ENCODE results near the gene MALL. TPM values are rescaled to one million over a fixed set of nuclear protein-coding genes. Genes with fewer than 3 reads are reported as not detected.

The MALL gene
- total RNA-seq, 1 donor from 2014 or later, result 1.1 TPM

DNA sequence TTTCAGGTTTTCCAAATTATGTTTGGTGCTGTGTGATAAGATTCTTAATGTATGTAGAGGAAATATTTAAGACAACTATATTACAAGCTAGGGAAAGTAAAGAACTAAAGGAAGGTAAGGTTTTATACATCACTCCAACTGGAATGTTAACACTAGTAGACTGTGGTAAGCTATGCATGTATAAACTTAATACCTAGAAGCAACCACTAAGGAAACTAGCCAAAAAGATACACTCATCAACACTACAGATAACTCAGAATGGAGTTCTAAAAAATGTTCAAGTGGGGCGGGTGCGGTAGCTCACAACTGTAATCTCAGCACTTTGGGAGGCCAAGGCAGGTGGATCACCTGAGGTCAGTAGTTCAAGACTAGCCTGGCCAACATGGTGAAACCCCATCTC, 37.8 kb upstream of the MALL start:
- Histone ChIP-seq H3K79me2 (ENCODE audit: low read depth) (no peaks in the 10 kb centered on the region), H3K4me3 (no peak overlapping the region), H3K36me3 (no peaks in the 10 kb centered on the region), H3K27me3 (no peaks in the 10 kb centered on the region), H3F3A (ENCODE audit: low read depth) (no peaks in the 10 kb centered on the region), H4K20me1 (ENCODE audit: low read depth) (no peaks in the 10 kb centered on the region), H3K4me2 (no peak overlapping the region), H3K4me1 (no peaks in the 10 kb centered on the region), H3K9ac (no peak overlapping the region), H3K27ac (no peak overlapping the region), H2AFZ (replicated peaks) (no peak overlapping the region), H3K9me3 (ENCODE audit: low read depth) (peaks cover 5% of the 10 kb centered on the region)
- peaks cover 15% of the 10 kb centered on the region for H3K9me3 Mint-ChIP-seq
- H3K27me3 Mint-ChIP-seq (ENCODE audit: insufficient read depth, low read depth), result no peaks in the 10 kb centered on the region
- H3K4me3 Mint-ChIP-seq, result no peak overlapping the region
- H3K36me3 Mint-ChIP-seq, result peaks cover 13% of the 10 kb centered on the region
- H3K4me1 Mint-ChIP-seq, result no peaks in the 10 kb centered on the region
- TF ChIP-seq EZH2 (IDR thresholded peaks at IDR 0.05) (no peak), EZH2phosphoT487 (IDR thresholded peaks at IDR 0.05) (no peak)
- TF ChIP-seq, protein P1, sequence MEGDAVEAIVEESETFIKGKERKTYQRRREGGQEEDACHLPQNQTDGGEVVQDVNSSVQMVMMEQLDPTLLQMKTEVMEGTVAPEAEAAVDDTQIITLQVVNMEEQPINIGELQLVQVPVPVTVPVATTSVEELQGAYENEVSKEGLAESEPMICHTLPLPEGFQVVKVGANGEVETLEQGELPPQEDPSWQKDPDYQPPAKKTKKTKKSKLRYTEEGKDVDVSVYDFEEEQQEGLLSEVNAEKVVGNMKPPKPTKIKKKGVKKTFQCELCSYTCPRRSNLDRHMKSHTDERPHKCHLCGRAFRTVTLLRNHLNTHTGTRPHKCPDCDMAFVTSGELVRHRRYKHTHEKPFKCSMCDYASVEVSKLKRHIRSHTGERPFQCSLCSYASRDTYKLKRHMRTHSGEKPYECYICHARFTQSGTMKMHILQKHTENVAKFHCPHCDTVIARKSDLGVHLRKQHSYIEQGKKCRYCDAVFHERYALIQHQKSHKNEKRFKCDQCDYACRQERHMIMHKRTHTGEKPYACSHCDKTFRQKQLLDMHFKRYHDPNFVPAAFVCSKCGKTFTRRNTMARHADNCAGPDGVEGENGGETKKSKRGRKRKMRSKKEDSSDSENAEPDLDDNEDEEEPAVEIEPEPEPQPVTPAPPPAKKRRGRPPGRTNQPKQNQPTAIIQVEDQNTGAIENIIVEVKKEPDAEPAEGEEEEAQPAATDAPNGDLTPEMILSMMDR (IDR thresholded peaks at IDR 0.05), result no peak
- H3K27ac Mint-ChIP-seq, result no peak overlapping the region
- no peak for DNase-seq (ENCODE audit: low spot score)

DNA sequence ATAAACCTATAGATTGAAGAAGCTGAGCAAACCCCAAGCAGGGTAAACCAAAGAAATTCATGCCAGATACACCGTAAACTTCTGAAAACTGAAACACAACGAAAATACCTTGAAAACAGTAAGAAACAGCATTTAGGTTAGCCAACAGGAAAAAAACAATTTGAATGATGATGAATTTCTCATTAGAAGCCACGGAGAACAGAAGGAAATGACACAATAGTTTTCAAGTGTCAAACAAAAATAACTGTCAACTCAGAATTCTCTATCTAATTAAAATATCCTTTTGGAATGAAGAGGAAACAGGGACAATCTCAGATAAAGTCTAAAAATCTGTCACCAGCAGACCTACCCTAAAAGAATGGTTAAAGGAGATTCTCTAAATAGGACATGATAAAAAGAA, 37.3 kb upstream of the MALL start:
- H3K4me2 ChIP-seq, result no peak overlapping the region
- H3K9me3 Mint-ChIP-seq, result peaks cover 17% of the 10 kb centered on the region
- no peaks in the 10 kb centered on the region for H3K36me3 ChIP-seq
- no peaks in the 10 kb centered on the region for H3K4me1 Mint-ChIP-seq
- H3K27ac Mint-ChIP-seq, result no peak overlapping the region
- H4K20me1 ChIP-seq (ENCODE audit: low read depth), result no peaks in the 10 kb centered on the region
- H3K79me2 ChIP-seq (ENCODE audit: low read depth), result no peaks in the 10 kb centered on the region
- H3K9me3 ChIP-seq (ENCODE audit: low read depth), result peaks cover 5% of the 10 kb centered on the region
- H3K27me3 ChIP-seq, result no peaks in the 10 kb centered on the region
- no peak overlapping the region for H2AFZ ChIP-seq (replicated peaks)
- H3K4me3 Mint-ChIP-seq, result no peak overlapping the region
- TF ChIP-seq EZH2 (IDR thresholded peaks at IDR 0.05) (no peak), EZH2phosphoT487 (IDR thresholded peaks at IDR 0.05) (no peak)
- TF ChIP-seq, protein P1 (IDR thresholded peaks at IDR 0.05), result no peak
- no peak overlapping the region for H3K9ac ChIP-seq
- H3K4me1 ChIP-seq, result no peaks in the 10 kb centered on the region
- DNase-seq (ENCODE audit: low spot score), result no peak
- peaks cover 13% of the 10 kb centered on the region for H3K36me3 Mint-ChIP-seq
- no peak overlapping the region for H3K27ac ChIP-seq
- H3K27me3 Mint-ChIP-seq (ENCODE audit: insufficient read depth, low read depth), result no peaks in the 10 kb centered on the region
- H3F3A ChIP-seq (ENCODE audit: low read depth), result no peaks in the 10 kb centered on the region
- no peak overlapping the region for H3K4me3 ChIP-seq

DNA sequence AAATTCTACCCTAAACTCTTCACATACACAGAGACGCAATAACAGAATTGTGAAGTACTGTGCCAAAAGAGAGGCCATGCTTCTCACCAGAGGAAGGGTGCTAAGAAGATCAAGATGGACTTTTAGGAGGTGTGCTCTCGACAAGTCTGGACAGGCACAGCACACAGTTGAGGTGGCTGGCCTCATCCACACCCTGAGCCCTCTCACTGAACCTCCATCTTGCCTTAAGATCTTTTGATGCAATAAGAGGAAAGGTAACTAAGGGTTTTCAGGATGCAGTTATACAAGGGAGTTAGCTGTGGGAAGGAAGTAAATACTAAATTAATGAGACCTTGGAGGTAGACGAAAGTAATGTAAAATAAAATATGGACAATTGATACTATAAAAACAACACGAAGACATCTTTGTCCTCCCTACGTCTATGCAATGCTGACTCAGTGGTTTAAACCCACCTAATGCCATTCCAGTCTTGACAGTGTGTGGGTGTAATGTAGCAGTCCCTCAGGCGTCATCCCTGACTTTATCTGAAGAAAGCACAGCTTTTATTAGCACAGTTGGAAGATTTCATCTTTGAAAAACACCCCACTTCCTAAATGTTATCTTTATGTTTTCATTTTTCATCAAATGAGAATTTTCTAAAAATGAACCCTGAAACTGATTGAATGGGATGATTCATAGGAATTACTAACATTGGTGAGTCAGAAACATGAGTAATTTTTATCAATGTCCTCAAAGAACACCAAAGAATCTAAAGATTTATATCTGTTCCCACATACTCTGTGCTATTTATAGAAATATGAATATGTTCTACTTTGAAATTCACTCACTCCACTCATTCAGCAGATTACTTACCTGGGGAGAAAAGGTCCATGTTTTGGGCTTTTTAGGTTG, 34.0 kb upstream of the MALL start:
- no peak overlapping the region for H2AFZ ChIP-seq (replicated peaks)
- H4K20me1 ChIP-seq (ENCODE audit: low read depth), result no peaks in the 10 kb centered on the region
- no peak overlapping the region for H3K4me2 ChIP-seq
- no peaks in the 10 kb centered on the region for H3K36me3 ChIP-seq
- no peaks in the 10 kb centered on the region for H3K27me3 Mint-ChIP-seq (ENCODE audit: insufficient read depth, low read depth)
- H3K4me3 Mint-ChIP-seq, result no peak overlapping the region
- TF ChIP-seq, protein P1 (IDR thresholded peaks at IDR 0.05), result no peak
- TF ChIP-seq EZH2 (IDR thresholded peaks at IDR 0.05), result no peak
- TF ChIP-seq EZH2phosphoT487 (IDR thresholded peaks at IDR 0.05), result no peak
- H3K4me1 ChIP-seq, result no peaks in the 10 kb centered on the region
- peaks cover 8% of the 10 kb centered on the region for H3K36me3 Mint-ChIP-seq
- H3K9me3 ChIP-seq (ENCODE audit: low read depth), result peaks cover 3% of the 10 kb centered on the region
- H3K27ac ChIP-seq, result no peak overlapping the region
- H3K79me2 ChIP-seq (ENCODE audit: low read depth), result no peaks in the 10 kb centered on the region
- DNase-seq (ENCODE audit: low spot score), result no peak
- no peak overlapping the region for H3K27ac Mint-ChIP-seq
- no peaks in the 10 kb centered on the region for H3K4me1 Mint-ChIP-seq
- H3K4me3 ChIP-seq, result no peak overlapping the region
- no peak overlapping the region for H3K9ac ChIP-seq
- H3K27me3 ChIP-seq, result no peaks in the 10 kb centered on the region
- H3F3A ChIP-seq (ENCODE audit: low read depth), result no peaks in the 10 kb centered on the region
- peaks cover 12% of the 10 kb centered on the region for H3K9me3 Mint-ChIP-seq

Measured in neural progenitor cell (in vitro differentiated cells).